Esophagus squamous epithelium (tissue), 4 donors: ENCODE data around the gene POMT2.

Experiments used
- CTCF ChIP-seq, 6 experiments: fragments of 450-650 bp in 4 of 6; fragments of 200-600 bp in 2 of 6; sonication (generic) in 2 of 6; IDR thresholded peaks; one replicate each; pipeline ENCODE4 v1.5.1; 2016 to 2019; ENCODE audit warnings: antibody characterized with exemption in 6 of 6, mild to moderate bottlenecking in 4 of 6, moderate library complexity in 4 of 6
- POLR2A ChIP-seq, 4 donors: fragments of 450-650 bp; IDR thresholded peaks; one replicate each; pipeline ENCODE4 v1.6.1; 2017; ENCODE audit warnings: antibody characterized with exemption in 4 of 4, mild to moderate bottlenecking in 4 of 4, moderate library complexity in 3 of 4

GRCh38 chr14:77251870-77252269 is 68.8 kb downstream of the POMT2 start:
- TF ChIP-seq CTCF (IDR thresholded peaks at IDR 0.05), result no peak
- TF ChIP-seq POLR2A (IDR thresholded peaks at IDR 0.05), result no peak
